ENCODE measurements around the gene ADAM12. TPM values are rescaled to one million over a fixed set of nuclear protein-coding genes. Genes with fewer than 3 reads are reported as not detected.

Gene ADAM12
- total RNA-seq, 1 experiment from 2014 or later: 0.24 TPM

DNA sequence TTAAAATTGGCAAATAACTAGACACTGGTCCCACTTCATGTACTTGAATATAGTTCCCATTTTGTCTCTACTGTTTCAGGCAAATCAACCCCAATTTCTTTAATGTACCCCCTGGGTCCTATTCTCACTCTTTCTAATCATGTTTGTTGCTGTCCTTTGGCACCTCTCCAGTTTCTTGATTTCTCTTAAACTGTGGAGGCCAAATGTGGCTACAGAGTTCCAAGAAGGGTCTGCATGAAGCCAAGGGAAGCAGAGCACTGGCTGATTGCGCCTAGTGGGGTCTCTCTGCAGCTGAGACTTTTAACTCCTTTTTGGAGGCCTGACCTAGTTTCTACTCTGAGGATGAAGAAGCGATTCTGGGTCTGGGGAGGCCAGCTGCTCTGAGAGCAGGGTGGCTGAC lies 6.7 kb upstream of the ADAM12 start:
- Histone ChIP-seq H2BK5ac (ENCODE audit: insufficient read length, low read length) (no peak overlapping the region), H2BK120ac (ENCODE audit: low read depth, low read length, poor library complexity, severe bottlenecking) (no peak overlapping the region), H3K23ac (ENCODE audit: insufficient read length, low read depth, low read length) (no peak overlapping the region), H2BK12ac (ENCODE audit: insufficient read length, low read depth, low read length) (no peak overlapping the region), H4K5ac (ENCODE audit: insufficient read length, low read depth, low read length) (no peak overlapping the region), H4K91ac (ENCODE audit: insufficient read length, low read depth, low read length) (no peak overlapping the region), H3K56ac (ENCODE audit: insufficient read length, low read depth, low read length) (no peak overlapping the region), H3K4ac (ENCODE audit: low read depth, low read length) (no peak overlapping the region), H3K27ac (ENCODE audit: insufficient read length, low read depth, low read length) (no peak overlapping the region), H3K27me3 (ENCODE audit: insufficient read depth, low read length) (no peaks in the 10 kb centered on the region), H3K9me3 (ENCODE audit: control insufficient read depth, low read depth, low read length) (no peaks in the 10 kb centered on the region), H2BK20ac (ENCODE audit: low read depth, low read length, poor library complexity, severe bottlenecking) (no peak overlapping the region), H3K18ac (ENCODE audit: insufficient read length, low read depth, low read length) (no peak overlapping the region), H3K4me2 (ENCODE audit: insufficient read depth, insufficient read length, low read length) (no peak overlapping the region), H3K14ac (ENCODE audit: insufficient read depth, low read length) (no peak overlapping the region), H3K23me2 (ENCODE audit: insufficient read length, low read depth, low read length, poor library complexity, severe bottlenecking) (no peaks in the 10 kb centered on the region), H2AK5ac (ENCODE audit: insufficient read length, low read length) (no peak overlapping the region), H3K79me2 (ENCODE audit: insufficient read depth, low read length) (no peaks in the 10 kb centered on the region), H4K20me1 (ENCODE audit: control insufficient read depth, insufficient read depth, insufficient read length) (no peaks in the 10 kb centered on the region), H3K79me1 (ENCODE audit: insufficient read depth, low read depth, low read length, poor library complexity, severe bottlenecking) (no peaks in the 10 kb centered on the region), H3K4me1 (ENCODE audit: insufficient read depth, low read length) (peaks cover 5% of the 10 kb centered on the region), H2AFZ (ENCODE audit: low read length) (no peak overlapping the region), H3T11ph (ENCODE audit: low read length) (no peak overlapping the region), H2BK15ac (ENCODE audit: low read depth, low read length) (no peak overlapping the region), H3K9ac (ENCODE audit: extremely low read depth, insufficient read length, low read length) (no peak overlapping the region), H4K8ac (replicated peaks; ENCODE audit: insufficient read length, low read depth, low read length) (no peak overlapping the region)
- H3K4me1 Mint-ChIP-seq: peaks cover 6 to 7% of the 10 kb centered on the region in 2 experiments
- H3K36me3 Mint-ChIP-seq (ENCODE audit: insufficient read depth in 1 of 3, low read depth in 3 of 3): no peaks in the 10 kb centered on the region
- H3K27ac Mint-ChIP-seq: no peak overlapping the region
- DNase-seq: no peak
- TF ChIP-seq, protein P1, sequence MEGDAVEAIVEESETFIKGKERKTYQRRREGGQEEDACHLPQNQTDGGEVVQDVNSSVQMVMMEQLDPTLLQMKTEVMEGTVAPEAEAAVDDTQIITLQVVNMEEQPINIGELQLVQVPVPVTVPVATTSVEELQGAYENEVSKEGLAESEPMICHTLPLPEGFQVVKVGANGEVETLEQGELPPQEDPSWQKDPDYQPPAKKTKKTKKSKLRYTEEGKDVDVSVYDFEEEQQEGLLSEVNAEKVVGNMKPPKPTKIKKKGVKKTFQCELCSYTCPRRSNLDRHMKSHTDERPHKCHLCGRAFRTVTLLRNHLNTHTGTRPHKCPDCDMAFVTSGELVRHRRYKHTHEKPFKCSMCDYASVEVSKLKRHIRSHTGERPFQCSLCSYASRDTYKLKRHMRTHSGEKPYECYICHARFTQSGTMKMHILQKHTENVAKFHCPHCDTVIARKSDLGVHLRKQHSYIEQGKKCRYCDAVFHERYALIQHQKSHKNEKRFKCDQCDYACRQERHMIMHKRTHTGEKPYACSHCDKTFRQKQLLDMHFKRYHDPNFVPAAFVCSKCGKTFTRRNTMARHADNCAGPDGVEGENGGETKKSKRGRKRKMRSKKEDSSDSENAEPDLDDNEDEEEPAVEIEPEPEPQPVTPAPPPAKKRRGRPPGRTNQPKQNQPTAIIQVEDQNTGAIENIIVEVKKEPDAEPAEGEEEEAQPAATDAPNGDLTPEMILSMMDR (conservative IDR thresholded peaks at IDR 0.05): no peak
- no peak overlapping the region for H3K4me3 Mint-ChIP-seq
- H3K27me3 Mint-ChIP-seq (ENCODE audit: low read depth): peaks cover 16% of the 10 kb centered on the region
- WGBS (ENCODE audit: extremely low coverage, insufficient read length, low lambda C conversion rate): no CpG with 5 or more reads among the region's 2 CpGs
- 0 out of 5 replicates have a peak, but pooled peaks cover 0 to 3% of the 10 kb centered on the region in 2 experiments for H3K9me3 Mint-ChIP-seq

Measured in H9 (cell line).